GM21367 (cell line): ENCODE measurements around the gene DICER1.
"Not testable (repeated sequence)": the region's sequence is repeated elsewhere in the genome, so short reads cannot be mapped to it uniquely, and the experiment has no call there.

Source experiments
- ATAC-seq: cut with Tn5 transposase; IDR thresholded peaks from one replicate; pipeline ENCODE4 v1.9.1; 2021; ENCODE audit not compliant: unreplicated experiment

Gene DICER1

DNA sequence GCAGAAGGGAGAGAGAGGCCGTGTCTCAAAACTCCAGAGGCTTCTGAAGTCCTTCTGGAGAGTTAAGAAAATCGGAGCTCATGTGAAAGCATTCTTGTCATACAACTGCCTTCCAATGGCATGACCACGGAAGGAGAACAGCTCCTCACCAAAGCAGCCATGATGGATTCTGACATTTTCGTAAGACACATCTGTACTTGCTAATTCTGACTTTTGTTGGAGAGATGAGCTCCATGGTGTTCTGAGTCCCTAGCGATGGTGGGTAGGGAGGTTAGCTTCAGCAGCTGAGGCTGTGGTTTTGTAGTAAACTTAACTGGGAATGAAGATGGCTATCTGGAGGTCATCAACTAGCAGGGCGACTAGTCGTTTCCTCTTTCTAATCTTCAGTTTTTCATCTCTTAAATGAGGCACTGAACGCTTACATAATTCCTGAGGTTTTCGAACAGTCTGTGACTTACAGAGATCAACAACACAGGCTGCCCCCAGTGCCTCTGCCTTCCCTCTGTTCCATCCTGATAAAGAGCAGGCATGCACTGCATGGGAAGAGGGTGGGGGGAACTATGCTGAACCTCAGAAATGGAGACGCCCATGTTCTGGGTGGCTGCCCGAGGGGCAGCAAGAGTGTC lies 28.6 kb upstream of the DICER1 start:
- no peak for ATAC-seq

DNA sequence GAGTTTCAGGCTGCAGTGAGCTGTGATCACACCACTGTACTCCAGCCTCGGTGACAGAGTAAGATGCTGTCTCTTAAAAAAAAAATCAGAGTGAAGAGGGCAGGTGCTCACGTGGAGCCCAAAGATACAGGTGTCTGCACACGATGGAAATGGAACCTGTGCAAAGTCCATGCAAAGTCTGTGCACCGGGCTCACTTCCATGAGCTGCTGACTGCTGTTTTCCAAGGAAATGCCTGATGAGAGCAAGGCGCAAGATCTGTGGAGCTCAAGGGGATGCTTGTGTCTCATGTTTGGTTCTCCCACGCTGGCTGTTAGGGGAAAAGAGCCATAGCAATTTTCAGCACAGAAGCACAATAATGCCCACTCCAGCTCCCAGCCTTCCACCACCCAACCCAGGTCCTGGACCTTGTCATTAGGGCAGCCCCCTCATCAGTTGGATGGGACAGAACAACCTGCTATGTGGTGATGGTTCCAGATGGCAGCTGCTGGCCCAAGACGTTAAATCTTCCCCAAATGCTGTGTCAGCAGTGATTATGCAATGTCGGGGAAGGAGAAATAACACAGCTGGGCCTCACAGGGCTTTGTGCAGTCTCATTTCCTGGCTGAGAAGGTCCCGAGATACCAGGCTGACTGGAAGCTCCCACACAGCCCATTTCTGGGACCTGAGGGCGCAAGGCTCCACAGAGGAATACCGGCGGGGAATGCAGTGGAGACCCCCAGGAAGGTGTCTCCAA lies 27.9 kb upstream of the DICER1 start:
- ATAC-seq: no peak

DNA sequence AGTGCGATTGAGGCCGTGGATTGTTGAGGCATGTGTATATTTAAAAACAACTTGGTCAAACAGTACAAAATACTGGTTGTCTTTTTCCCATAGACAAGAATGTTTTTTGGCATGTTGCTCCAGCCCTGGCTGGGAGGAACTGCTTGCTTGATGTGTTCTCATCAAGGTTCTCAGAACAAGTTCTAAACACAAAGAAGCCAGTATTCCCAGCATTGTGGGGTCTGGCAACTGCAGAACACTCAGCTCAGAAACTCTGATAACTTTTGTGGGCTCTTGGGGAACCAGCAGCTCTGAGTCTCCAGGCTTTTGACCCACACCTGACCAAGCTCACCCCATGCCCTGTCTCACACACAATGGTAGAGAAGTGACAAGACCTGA lies 27.1 kb upstream of the DICER1 start:
- ATAC-seq: no peak

DNA sequence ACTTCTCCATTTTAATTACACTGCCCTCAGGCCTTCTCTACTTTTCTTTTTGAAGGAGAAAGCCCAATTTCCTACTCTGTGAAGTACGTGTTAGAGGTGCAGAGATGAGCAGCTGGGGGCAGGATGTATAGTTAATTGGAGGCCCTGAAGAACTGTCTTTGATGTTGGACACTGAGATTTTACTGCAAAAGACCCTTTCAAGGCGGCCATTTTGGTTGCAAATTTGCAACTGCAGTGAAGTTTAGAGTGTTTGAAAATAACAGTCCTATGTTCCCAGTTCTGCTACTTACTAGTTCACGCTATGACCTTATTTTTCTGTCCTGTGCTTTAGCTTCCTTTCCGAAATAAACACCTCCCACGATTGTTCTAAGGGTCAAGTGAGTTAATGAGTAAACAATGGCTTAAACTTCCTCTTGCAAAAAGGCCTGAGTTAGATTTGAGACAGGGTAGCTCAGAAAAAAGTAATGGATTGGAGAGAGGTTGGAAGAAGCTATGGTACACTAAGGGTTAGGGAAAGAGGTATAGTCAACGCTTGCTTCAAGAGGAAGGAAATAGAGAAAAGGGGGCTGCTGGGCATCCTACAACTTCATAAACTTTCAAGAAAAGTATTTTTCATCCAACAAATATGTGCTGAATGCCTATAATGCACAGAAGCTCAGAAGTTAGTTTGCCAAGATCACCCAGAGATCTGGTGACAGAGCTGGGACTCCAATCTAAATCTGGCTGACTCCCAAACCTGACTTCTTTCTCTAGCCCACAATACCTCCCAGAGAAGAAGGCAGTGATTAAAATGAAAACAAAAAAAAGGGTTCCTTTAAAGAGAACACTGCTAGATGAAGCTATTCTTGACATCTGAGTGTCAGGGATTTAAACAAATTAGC lies 26.4 kb upstream of the DICER1 start:
- no peak for ATAC-seq

DNA sequence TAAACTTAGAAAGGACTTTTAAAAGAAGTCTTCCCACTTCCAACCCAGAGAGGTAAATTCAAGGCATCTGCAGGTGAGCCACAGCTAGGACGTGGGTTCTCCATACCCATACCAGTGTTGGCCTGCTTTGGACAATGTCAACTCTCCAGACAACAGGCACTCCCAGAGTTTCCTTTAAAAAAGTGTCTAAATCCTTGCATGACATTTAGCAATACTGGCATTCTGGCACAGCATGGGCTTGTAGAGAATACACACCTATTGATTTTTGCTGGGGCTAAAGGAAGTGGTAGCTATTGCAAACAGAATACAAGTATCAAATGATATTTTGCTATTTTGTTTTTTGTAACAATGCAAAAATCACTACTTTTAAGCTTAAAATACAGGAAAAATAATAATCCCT lies 25.8 kb upstream of the DICER1 start:
- ATAC-seq: no peak

DNA sequence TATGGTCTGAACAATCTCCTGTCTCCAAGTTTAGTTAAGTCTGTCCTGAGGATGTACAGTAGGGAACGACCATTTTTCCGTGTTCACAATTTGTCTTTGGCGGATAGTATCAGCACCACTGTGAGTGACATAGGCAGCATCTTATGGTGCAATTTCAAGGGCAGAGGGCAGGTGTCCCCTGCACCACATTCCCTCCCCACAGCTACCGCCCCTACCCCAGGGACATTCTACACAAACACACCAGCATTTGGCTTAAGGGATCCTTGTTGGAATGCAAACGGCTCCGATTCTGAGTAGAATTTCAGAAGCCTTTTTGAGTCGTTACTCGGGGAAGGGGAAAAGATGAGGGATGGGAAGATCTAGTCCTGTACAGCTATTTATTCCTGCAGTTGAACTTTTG lies 25.1 kb upstream of the DICER1 start:
- no peak for ATAC-seq

DNA sequence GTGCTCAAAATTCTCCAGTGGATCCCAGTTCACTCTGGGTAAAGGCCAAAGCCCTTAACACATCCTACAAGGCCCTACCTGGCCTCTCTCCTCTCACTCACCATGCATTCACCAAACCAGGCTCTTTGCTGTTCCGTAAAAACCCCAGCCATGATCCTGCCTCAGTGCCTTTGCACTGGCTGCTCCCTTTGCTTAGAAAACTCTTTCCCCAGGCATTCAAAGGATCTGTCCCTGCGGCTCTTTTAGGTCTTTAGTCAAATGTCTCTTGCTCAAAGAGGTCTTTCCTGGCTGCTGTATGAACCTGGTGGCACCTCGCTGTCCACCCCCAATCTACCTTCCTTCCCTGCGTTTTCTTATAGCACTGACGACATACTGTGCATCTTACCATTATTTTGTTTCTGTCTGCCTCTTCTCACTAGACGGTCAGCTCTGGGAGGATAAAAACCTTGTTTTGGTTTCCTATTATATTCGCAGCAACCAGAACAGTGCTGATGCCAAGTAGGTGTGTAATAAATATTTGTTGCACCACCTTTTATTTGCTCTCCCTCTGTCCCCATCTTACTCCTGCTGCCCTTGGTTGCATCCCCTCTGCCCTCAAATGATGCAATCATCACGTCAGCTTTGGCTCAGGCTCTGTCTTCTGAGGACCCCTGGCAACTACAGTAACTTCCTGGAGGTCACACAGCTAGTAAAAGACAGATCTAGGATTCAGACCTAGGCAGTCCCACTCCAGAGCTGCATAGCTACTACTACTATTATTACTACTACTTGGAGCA lies 23.8 kb upstream of the DICER1 start:
- ATAC-seq: no peak

DNA sequence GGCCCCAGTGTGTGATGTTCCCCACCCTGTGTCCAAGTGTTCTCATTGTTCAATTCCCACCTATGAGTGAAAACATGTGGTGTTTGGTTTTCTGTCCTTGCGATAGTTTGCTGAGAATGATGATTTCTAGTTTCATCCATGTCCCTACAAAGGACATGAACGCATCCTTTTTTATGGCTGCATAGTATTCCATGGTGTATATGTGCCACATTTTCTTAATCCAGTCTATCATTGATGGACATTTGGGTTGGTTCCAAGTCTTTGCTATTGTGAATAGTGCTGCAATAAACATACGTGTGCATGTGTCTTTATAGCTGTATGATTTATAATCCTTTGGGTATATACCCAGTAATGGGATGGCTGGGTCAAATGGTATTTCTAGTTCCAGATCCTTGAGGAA lies 18.3 kb upstream of the DICER1 start:
- not testable (repeated sequence) for ATAC-seq

DNA sequence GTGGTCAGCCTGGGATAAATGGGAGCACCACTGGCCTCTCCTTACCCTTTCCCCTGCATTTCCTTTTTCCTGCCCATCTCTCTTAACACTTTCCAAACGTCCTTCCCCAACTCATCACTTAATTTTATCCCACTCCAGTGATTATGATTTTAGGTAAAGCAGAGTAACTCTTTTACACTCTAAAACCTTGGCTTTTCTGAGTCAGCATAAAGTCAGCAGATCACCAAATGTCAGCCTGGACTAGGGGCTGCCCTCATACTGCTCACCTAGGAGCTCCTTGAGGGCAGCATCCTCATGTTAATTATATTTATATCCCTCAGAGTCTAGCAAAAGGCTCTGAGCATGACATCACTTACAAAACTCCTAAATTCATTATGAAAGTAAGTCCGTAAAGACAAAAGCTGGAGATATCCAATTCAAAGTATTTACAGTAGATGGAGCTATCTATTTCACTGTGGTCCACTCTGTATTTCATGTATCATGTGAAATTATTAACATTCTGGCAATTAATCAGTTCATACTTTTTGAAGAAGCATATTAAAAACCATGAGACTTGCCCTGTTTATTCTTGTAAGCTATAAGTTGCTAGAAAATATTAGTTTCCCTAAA lies 17.0 kb upstream of the DICER1 start:
- ATAC-seq: no peak

DNA sequence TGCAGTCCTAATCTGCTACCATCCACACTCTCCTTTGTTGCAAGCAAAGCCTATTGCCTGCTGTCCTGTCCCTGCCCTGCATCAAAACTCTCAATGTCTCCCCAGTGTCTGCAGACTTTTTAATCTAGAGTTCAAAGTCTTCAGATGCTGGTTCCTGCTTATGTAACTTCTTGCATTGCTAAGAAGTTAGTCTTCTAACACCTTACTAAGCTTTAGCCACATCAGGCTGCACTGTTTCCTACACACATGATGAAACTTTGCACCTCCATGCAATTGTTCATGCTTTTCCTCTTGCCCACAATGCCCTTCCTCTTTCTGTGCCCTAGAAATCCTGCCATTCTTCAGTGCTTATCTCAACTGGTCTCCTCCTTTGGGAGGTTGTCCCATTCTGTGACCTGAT lies 16.2 kb upstream of the DICER1 start:
- ATAC-seq: no peak

DNA sequence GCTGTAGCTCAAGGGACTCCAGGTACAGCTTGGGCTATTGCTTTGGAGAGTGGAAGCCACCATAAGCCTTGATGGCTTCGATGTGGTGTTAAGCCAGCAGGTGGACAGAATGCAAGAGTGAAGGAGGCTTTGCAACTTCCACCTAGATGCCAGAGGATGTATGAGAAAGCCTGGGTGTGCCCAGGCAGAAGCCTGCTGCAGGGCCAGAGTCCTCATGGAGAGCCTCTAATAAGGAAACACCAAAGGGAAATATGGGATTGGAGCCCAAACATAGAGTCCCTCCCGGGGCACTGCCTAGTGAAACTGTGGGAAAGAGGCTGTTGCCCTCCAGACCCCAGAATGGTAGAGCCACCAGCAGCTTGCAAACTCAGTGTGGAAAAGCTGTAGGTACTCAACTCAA lies 9.8 kb upstream of the DICER1 start:
- ATAC-seq: no peak

DNA sequence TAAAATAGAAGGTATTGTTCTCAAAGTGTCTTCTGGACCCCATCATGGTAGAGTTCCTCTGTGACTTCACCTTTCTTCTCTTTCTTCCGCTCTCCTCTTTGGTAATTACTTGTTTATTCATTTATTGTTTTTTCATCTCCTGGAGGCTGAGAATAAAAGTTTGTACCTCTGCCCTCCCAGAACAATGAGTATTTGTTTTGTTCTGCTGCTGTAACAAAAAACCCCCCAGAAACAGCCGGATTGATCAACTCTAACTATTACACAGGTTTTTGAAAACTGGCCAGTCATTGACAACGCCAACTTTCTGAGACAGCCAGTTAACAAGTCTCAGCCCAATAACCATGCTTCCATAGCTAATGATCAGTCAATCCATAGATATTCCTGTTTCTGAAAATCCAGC lies 8.2 kb upstream of the DICER1 start:
- no peak for ATAC-seq

DNA sequence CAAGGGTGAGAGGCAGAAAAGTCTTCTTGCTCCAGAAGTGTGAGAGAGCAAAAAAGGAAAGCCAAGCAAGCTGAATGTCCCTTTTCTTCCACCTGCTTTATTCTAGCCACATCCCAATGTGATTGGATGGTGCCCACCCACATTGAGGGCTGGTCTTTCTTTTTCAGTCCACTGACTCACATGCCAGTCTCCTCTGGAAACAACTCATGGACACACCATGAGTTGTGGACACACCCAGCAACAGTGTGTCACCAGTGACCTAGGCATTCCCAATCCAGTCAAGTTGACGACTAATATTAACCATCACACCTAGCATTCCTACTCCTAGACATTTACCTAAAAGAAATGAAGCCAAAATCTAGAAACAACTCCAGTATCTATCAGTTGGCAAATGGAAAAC lies 7.2 kb upstream of the DICER1 start:
- ATAC-seq: no peak

DNA sequence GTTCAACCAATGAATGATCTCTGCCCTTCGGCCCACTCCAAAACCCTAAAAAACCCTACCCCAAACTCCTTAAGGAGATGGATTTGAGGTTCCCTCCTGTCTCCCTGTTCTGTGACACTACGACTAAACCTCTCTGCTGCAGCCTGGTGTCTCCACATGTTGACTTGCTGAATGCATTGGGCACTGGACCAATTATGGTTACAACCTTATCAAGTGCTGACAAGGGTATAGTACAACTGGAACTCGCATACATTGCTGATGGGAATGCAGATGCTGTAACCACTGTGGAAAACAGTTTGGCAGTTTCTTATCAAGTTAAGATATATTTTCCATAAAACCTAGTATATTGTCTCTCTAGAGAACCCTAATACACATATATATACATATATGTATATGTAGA lies 6.3 kb upstream of the DICER1 start:
- no peak for ATAC-seq

DNA sequence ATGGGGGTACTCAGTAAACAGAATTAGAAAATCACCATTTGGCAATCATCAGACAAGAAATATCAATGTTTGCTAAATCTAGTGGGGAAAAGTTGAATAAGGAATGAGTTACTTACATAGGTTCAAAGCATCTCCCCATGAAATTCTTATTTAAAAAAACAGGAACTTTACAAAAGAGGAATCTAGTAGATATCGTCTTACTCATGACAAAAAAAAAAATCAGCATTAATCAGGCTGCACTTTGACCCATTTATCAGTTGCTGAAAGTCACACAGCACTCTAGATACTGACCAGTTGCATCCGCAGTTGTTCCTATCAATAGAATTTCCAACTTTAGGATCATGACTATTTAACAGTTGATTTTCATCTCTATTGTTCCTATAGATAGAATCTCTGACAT lies 5.8 kb upstream of the DICER1 start:
- ATAC-seq: no peak

DNA sequence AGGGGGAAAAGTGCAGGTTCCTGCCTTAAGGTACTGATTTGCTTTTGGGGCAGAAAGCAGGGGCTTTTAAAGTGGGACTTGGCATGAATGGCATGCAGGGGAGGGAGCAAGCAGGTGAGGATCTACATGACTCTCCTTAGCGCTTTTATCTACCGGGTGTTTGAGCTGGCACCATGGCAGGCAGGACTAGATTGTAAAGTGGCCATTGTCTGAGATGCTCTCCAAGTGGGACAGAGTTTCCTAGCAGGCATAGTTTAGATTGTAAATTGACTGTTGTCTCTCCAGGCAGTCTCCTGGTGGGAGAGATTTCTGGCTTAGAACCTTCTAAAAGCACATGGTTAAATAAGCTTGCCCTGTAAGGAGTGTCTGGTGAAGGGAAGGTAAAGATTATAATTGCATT lies 5.3 kb upstream of the DICER1 start:
- ATAC-seq: no peak

DNA sequence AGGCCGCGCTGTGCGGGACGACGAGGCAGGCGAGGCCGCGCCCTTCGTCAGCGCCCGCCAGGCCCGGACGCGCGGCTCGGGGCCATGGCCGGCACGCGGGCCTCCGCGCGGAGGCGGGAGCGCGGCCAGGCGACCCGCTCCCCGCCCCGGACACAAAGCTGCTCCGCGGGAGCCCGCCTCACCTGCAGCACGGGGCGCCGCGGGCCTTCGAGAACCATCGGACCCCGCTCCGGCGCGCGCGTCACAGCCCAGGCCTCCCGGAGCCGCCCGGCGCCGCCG lies 342 bp downstream of the DICER1 start:
- peak; percentile 31 for ATAC-seq

DNA sequence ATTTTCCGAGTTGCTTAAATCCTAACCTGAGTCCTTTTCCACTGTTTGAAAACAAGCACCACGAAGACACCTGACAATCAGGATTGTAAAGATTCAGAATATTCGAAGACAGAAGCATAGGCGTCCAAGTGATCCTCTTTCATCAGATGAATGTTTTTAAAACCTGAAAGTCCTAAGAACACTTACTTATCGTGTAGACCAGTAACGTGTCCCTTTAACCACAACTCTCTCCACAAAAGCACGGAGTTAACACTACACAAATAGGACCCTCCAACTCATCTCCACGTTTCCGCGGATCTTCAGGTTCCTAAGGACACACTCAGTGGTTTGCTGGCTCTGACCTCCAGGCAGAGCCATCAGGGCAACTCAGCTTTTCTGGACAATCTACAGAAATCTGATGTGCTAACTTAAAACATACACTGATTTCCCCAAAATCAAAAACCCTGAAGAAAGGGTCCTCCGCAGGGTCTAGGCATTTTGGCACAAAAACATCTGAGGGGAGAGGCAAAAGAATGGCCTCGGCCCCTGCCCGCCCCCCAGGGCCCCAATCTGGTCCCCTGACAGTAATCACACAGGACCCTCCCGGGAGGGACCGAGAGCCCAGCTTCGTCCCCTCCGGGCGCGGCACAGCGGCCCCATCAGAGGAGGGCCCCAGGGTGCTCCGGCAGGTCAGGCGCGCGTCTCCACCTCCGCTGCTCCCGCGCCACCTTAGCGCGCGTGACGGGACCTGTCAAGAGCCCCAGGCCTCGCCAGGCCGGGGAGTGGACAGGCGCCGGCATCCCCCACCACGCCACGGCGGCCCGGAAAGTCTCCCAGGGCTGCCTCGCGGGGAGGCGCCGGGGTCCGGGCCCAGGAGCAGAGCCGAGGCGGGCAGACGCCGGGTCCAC lies 925 bp downstream of the DICER1 start:
- ATAC-seq: peak; percentile 17

DNA sequence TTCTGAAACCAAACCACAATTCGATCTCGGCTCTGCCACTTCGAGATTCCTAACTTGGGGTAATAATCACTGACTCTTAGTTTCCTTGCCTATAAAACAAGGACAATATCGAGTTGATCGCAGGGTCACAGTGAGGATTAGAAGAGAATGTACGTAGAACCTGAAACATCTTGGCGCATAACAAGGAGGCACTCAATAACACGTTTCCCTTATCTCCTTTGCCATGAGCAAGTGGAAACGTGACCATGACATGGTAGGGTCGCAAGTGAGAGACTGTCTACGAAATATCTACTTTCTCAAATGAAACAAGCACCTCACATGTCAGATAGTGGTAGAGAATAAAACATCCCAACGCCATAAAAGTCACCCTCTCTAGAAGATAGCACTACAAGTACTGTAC lies 2.3 kb downstream of the DICER1 start:
- ATAC-seq: no peak

DNA sequence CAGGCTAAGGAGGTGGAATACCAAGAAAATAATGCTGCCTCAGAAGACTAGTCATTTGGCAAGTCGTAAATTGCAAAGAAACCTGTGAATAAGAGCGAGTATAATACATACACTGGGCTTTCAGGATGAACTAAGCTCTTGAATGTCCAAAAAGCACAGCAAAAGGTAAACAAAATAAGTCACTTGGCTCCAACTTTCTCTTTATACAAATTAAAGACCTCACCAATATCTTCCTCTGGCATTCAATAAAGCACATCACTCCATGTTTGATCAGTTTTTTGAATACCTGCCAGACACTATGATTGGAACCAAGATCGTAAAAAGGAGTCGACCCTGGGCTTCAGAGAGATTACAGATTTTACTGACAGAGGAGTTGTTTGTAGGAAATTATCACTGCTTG lies 3.5 kb downstream of the DICER1 start:
- no peak for ATAC-seq
